PC-9 (cell line): ENCODE measurements around the gene SEMA3E. TPM values are rescaled to one million over a fixed set of nuclear protein-coding genes. Genes with fewer than 3 reads are reported as not detected.

Experiments used
- BruUV-seq: library from RNA; stranded (reverse); fragments of 400-500 nt; replicated peaks from 2 replicates; lab custom pipeline; 2021; lab: Mats Ljungman, UMichigan
- CTCF ChIA-PET: fragments of 300-600 bp; sonication (Branson Sonifier 250); formaldehyde crosslinking; loops from one replicate; lab custom pipeline; 2022; ENCODE audit warnings: antibody characterized with exemption; lab: Charles Lee
- POLR2A ChIA-PET: fragments of 300-600 bp; sonication (Branson Sonifier 250); formaldehyde crosslinking; loops from one replicate; lab custom pipeline; 2022; ENCODE audit warnings: antibody characterized with exemption; ENCODE audit not compliant: unreplicated experiment; lab: Charles Lee
- DNase-seq, 2 experiments: peaks; one replicate each; pipeline versions ENCODE4 v3.0.0 to v3.0.0-alpha.2; 2015 to 2022; ENCODE audit warnings: mixed read lengths in 1 of 2
- H2AFZ ChIP-seq: fragments of 200-600 bp; sonication (generic); 2 replicates; pipeline ENCODE4 v1.8.1; 2017; ENCODE audit warnings: antibody characterized with exemption
- H3F3A ChIP-seq: fragments of 200-600 bp; sonication (generic); 2 replicates; pipeline ENCODE4 v1.8.1; 2017; ENCODE audit warnings: antibody characterized with exemption, mild to moderate bottlenecking, low read depth; ENCODE audit not compliant: insufficient read depth
- H3K27ac ChIP-seq: fragments of 200-600 bp; sonication (generic); 2 replicates; pipeline ENCODE4 v1.6.1; 2016; ENCODE audit warnings: mixed run types
- H3K27me3 ChIP-seq: fragments of 200-600 bp; sonication (generic); 2 replicates; pipeline ENCODE4 v1.6.1; 2016; ENCODE audit warnings: low read depth, mixed run types; ENCODE audit not compliant: insufficient read depth
- H3K36me3 ChIP-seq: fragments of 200-600 bp; sonication (generic); 2 replicates; pipeline ENCODE4 v1.6.1; 2016; ENCODE audit warnings: low read depth, mixed run types
- H3K4me1 ChIP-seq: fragments of 200-600 bp; sonication (generic); replicated peaks from 2 replicates; pipeline ENCODE4 v1.6.1; 2016; ENCODE audit warnings: mixed run types; ENCODE audit not compliant: insufficient read depth
- H3K4me2 ChIP-seq: fragments of 200-600 bp; sonication (generic); 2 replicates; pipeline ENCODE4 v1.6.1; 2017; ENCODE audit warnings: mixed run types
- H3K4me3 ChIP-seq: fragments of 200-600 bp; sonication (generic); 2 replicates; pipeline ENCODE4 v1.6.1; 2016; ENCODE audit warnings: mixed run types
- H3K79me2 ChIP-seq: fragments of 200-600 bp; sonication (generic); 2 replicates; pipeline ENCODE4 v1.6.1; 2017; ENCODE audit warnings: low read depth, mixed run types
- H3K9me2 ChIP-seq: fragments of 200-600 bp; sonication (generic); 2 replicates; pipeline ENCODE4 v1.8.1; 2017; ENCODE audit warnings: mild to moderate bottlenecking; ENCODE audit not compliant: insufficient read depth
- H3K9me3 ChIP-seq: fragments of 200-600 bp; sonication (generic); 2 replicates; pipeline ENCODE4 v1.8.1; 2016; ENCODE audit warnings: low read depth; ENCODE audit not compliant: insufficient read depth
- H4K20me1 ChIP-seq: fragments of 200-600 bp; sonication (generic); 2 replicates; pipeline ENCODE4 v1.8.1; 2017; ENCODE audit not compliant: insufficient read depth
- CTCF ChIP-seq: fragments of 200-600 bp; sonication (generic); conservative IDR thresholded peaks from 2 replicates; pipeline ENCODE4 v1.6.1; 2017; ENCODE audit warnings: mixed run types, antibody characterized with exemption, mild to moderate bottlenecking, moderate library complexity
- EZH2 ChIP-seq: fragments of 200-600 bp; sonication (generic); IDR thresholded peaks from 2 replicates; pipeline ENCODE4 v1.8.0; 2017; ENCODE audit warnings: antibody characterized with exemption, low read depth
- intact Hi-C: fragments of 100-400 bp; cut with micrococcal nuclease; formaldehyde crosslinking; loops from one replicate; pipeline ENCODE4 v1.10.0; 2022; ENCODE audit not compliant: unreplicated experiment
- total RNA-seq: library from RNA; stranded (reverse); gene quantifications from 2 replicates; pipeline ENCODE4 v1.2.3, GENCODE V29; 2021

Gene SEMA3E
- total RNA-seq, 1 experiment from 2014 or later, result 2.1 TPM

- Histone ChIP-seq H3K4me1 (no peaks in the 10 kb centered on the region), H3K9me3 (no peaks in the 10 kb centered on the region), H4K20me1 (no peaks in the 10 kb centered on the region), H3K4me2 (no peak overlapping the region), H3K36me3 (no peaks in the 10 kb centered on the region), H3K27ac (no peak overlapping the region), H3F3A (no peaks in the 10 kb centered on the region), H2AFZ (no peak overlapping the region), H3K4me3 (no peak overlapping the region), H3K79me2 (no peaks in the 10 kb centered on the region), H3K27me3 (no peaks in the 10 kb centered on the region), H3K9me2 (no peaks in the 10 kb centered on the region)
- ChIA-PET CTCF (no interaction called here), POLR2A (no interaction called here)
- intact Hi-C loops, result no loop called here
- no TSS peak for BruUV-seq
- no peak for DNase-seq
- TF ChIP-seq CTCF (no peak), EZH2 (no peak)
Measured at GRCh38 chr7:83326223-83326622, 322.7 kb downstream of the SEMA3E start.

- DNase-seq, result no peak
- H3K27me3 ChIP-seq, result no peaks in the 10 kb centered on the region
- no peaks in the 10 kb centered on the region for H4K20me1 ChIP-seq
- H3K27ac ChIP-seq, result no peak overlapping the region
- H3K4me2 ChIP-seq, result no peak overlapping the region
- H3K36me3 ChIP-seq, result no peaks in the 10 kb centered on the region
- no TSS peak for BruUV-seq
- intact Hi-C loops, result no loop called here
- no peak overlapping the region for H2AFZ ChIP-seq
- CTCF ChIA-PET, result no interaction called here
- no peaks in the 10 kb centered on the region for H3K9me2 ChIP-seq
- POLR2A ChIA-PET, result no interaction called here
- H3F3A ChIP-seq, result no peaks in the 10 kb centered on the region
- H3K9me3 ChIP-seq, result no peaks in the 10 kb centered on the region
- H3K4me1 ChIP-seq, result no peaks in the 10 kb centered on the region
- H3K4me3 ChIP-seq, result no peak overlapping the region
- TF ChIP-seq CTCF, result no peak
- no peak for TF ChIP-seq EZH2
- H3K79me2 ChIP-seq, result no peaks in the 10 kb centered on the region
Measured at GRCh38 chr7:83325083-83325482, 323.9 kb downstream of the SEMA3E start.

DNA sequence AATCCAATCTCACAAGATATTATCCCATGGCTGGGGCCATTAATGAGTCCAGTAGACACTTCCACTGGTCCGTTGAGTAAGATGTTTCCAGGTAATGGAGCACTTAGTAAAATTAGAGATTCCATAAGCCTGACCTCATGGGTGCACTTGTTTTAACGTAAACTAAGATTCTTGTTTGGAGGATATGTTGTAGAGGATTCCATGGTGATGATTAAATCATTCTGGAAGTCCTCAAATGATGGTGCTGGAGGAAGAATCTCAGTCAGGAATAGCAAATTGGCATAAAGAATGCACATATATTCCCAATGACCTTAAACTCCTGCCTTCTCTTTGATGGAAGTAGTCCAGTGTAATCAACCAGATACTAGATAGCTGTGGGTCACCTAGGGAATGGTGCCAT is 324.3 kb downstream of the SEMA3E start:
- ChIA-PET POLR2A (no interaction called here), CTCF (no interaction called here)
- intact Hi-C loops, result no loop called here
- BruUV-seq, result no TSS peak
- no peaks in the 10 kb centered on the region for H3K4me1 ChIP-seq
- no peak for DNase-seq
- H3K9me2 ChIP-seq, result no peaks in the 10 kb centered on the region
- no peak overlapping the region for H3K4me2 ChIP-seq
- no peak overlapping the region for H2AFZ ChIP-seq
- no peaks in the 10 kb centered on the region for H3K9me3 ChIP-seq
- no peaks in the 10 kb centered on the region for H3F3A ChIP-seq
- H3K27ac ChIP-seq, result no peak overlapping the region
- no peaks in the 10 kb centered on the region for H3K36me3 ChIP-seq
- no peaks in the 10 kb centered on the region for H4K20me1 ChIP-seq
- no peaks in the 10 kb centered on the region for H3K79me2 ChIP-seq
- TF ChIP-seq CTCF (no peak), EZH2 (no peak)
- H3K4me3 ChIP-seq, result no peak overlapping the region
- H3K27me3 ChIP-seq, result no peaks in the 10 kb centered on the region
